ENCODE results near the gene RETN.

DNA sequence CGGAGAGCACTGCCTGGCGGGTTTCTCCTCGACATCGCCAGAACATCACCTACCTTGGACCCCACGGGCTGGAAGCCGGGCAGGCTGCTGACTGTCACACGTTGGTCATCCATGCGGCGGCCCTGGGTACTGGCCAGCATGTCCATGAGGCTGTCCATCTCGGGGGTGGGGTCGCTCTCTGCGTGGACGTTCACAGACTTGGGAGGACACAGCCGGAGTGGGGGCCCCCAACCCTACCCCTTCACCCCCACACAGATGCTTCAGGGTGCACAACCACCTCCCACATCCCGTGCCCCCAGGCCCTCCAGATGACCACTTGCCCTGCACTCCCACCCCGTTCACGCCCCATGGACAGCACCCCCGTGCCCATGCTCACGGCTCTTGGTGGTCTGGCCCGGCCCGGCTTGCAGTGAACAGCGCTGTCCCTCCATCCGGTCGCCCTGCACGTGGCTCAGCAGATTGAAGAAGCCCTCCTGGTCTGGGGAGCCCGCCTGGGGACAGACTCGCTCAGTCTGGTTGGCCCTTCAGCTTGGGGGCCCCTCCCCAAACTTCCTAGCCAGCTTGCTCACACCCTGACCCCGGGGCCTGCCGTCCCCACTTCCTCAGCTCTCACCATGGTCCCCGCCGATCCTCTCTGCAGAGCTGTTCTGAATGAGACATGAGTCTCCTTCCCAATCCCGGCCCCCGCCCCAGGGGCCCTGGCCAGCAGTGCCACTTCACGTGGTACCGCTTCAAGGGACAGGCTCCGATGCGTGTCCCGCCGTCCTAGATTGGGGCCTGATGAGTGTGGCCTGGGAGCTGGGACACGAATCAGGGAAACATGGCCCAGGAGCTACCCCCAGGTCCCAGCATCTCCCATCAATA is 36.3 kb upstream of the RETN start:
- TF ChIP-seq CTCF (IDR thresholded peaks at IDR 0.05) (no peak), POLR2A (IDR thresholded peaks at IDR 0.05) (no peak)
